H9 (cell line): ENCODE results near the gene UNC5C. TPM values are rescaled to one million over a fixed set of nuclear protein-coding genes. Genes with fewer than 3 reads are reported as not detected.

ENCODE experiments used
- DNase-seq: peaks from one replicate; pipeline ENCODE4 v3.0.0-alpha.2; 2017
- H2AFZ ChIP-seq: one replicate; pipeline ENCODE4 v1.6.1; 2013; ENCODE audit warnings: mild to moderate bottlenecking, low read length, control low read depth, moderate library complexity
- H2AK5ac ChIP-seq: 2 replicates; pipeline ENCODE4 v1.6.1; 2013; ENCODE audit warnings: low read length, control low read depth, mixed read lengths; ENCODE audit not compliant: insufficient read length
- H2BK120ac ChIP-seq: one replicate; pipeline ENCODE4 v1.6.1; 2013; ENCODE audit warnings: low read depth, mild to moderate bottlenecking, low read length, control low read depth, inconsistent platforms; ENCODE audit not compliant: poor library complexity, severe bottlenecking
- H2BK12ac ChIP-seq: 2 replicates; pipeline ENCODE4 v1.6.1; 2013; ENCODE audit warnings: low read length, control low read depth, mixed read lengths, low read depth; ENCODE audit not compliant: insufficient read length
- H2BK15ac ChIP-seq: 2 replicates; pipeline ENCODE4 v1.6.1; 2013; ENCODE audit warnings: low read depth, low read length, control low read depth
- H2BK20ac ChIP-seq: one replicate; pipeline ENCODE4 v1.6.1; 2013; ENCODE audit warnings: low read depth, mild to moderate bottlenecking, low read length, control low read depth, inconsistent platforms; ENCODE audit not compliant: poor library complexity, severe bottlenecking
- H2BK5ac ChIP-seq: 2 replicates; pipeline ENCODE4 v1.6.1; 2013; ENCODE audit warnings: low read length, control low read depth, mixed read lengths; ENCODE audit not compliant: insufficient read length
- H3K14ac ChIP-seq: 2 replicates; pipeline ENCODE4 v1.6.1; 2013; ENCODE audit warnings: low read length, control low read depth; ENCODE audit not compliant: insufficient read depth
- H3K18ac ChIP-seq: 2 replicates; pipeline ENCODE4 v1.6.1; 2013; ENCODE audit warnings: low read depth, mild to moderate bottlenecking, mixed read lengths, low read length, control low read depth; ENCODE audit not compliant: insufficient read length
- H3K23ac ChIP-seq: 2 replicates; pipeline ENCODE4 v1.6.1; 2013; ENCODE audit warnings: low read length, control low read depth, mixed read lengths, low read depth; ENCODE audit not compliant: insufficient read length
- H3K23me2 ChIP-seq: 2 replicates; pipeline ENCODE4 v1.6.1; 2013; ENCODE audit warnings: low read depth, mild to moderate bottlenecking, mixed read lengths, low read length, control low read depth; ENCODE audit not compliant: insufficient read length, poor library complexity, severe bottlenecking
- H3K27ac ChIP-seq: 2 replicates; pipeline ENCODE4 v1.5.1; 2013; ENCODE audit warnings: low read length, control low read depth, mixed read lengths, low read depth; ENCODE audit not compliant: insufficient read length
- H3K27me3 ChIP-seq: 2 replicates; pipeline ENCODE4 v1.6.1; 2013; ENCODE audit warnings: low read length, control low read depth, inconsistent platforms; ENCODE audit not compliant: insufficient read depth
- H3K4ac ChIP-seq: 2 replicates; pipeline ENCODE4 v1.6.1; 2013; ENCODE audit warnings: low read depth, mild to moderate bottlenecking, control low read depth, inconsistent platforms, low read length, moderate library complexity
- H3K4me1 ChIP-seq: 2 replicates; pipeline ENCODE4 v1.6.1; 2013; ENCODE audit warnings: low read length, control low read depth, inconsistent platforms; ENCODE audit not compliant: insufficient read depth
- H3K4me2 ChIP-seq: 2 replicates; pipeline ENCODE4 v1.6.1; 2013; ENCODE audit warnings: low read length, control low read depth, mixed read lengths; ENCODE audit not compliant: insufficient read length, insufficient read depth
- H3K56ac ChIP-seq: 2 replicates; pipeline ENCODE4 v1.6.1; 2013; ENCODE audit warnings: low read depth, mild to moderate bottlenecking, mixed read lengths, low read length, control low read depth; ENCODE audit not compliant: insufficient read length
- H3K79me1 ChIP-seq: 2 replicates; pipeline ENCODE4 v1.6.1; 2013; ENCODE audit warnings: low read depth, mild to moderate bottlenecking, moderate library complexity, low read length, control low read depth, inconsistent platforms; ENCODE audit not compliant: insufficient read depth, poor library complexity, severe bottlenecking
- H3K79me2 ChIP-seq: 2 replicates; pipeline ENCODE4 v1.6.1; 2013; ENCODE audit warnings: low read length, control low read depth, inconsistent platforms; ENCODE audit not compliant: insufficient read depth
- H3K9ac ChIP-seq: 2 replicates; pipeline ENCODE4 v1.6.1; 2013; ENCODE audit warnings: low read length, control low read depth, mixed read lengths; ENCODE audit not compliant: insufficient read length; ENCODE audit errors: extremely low read depth
- H3K9me3 ChIP-seq: one replicate; pipeline ENCODE4 v1.6.1; 2013; ENCODE audit warnings: low read depth, low read length, inconsistent platforms; ENCODE audit not compliant: control insufficient read depth
- H3T11ph ChIP-seq: one replicate; pipeline ENCODE4 v1.6.1; 2013; ENCODE audit warnings: mild to moderate bottlenecking, low read length, control low read depth, inconsistent platforms
- H4K20me1 ChIP-seq: one replicate; pipeline ENCODE4 v1.6.1; 2013; ENCODE audit not compliant: control insufficient read depth, insufficient read length, insufficient read depth
- H4K5ac ChIP-seq: 2 replicates; pipeline ENCODE4 v1.6.1; 2013; ENCODE audit warnings: low read depth, mild to moderate bottlenecking, mixed read lengths, low read length, control low read depth; ENCODE audit not compliant: insufficient read length
- H4K8ac ChIP-seq: replicated peaks from 2 replicates; pipeline ENCODE4 v1.6.1; 2013; ENCODE audit warnings: low read length, control low read depth, mixed read lengths, low read depth; ENCODE audit not compliant: insufficient read length
- H4K91ac ChIP-seq: 2 replicates; pipeline ENCODE4 v1.6.1; 2013; ENCODE audit warnings: low read depth, mild to moderate bottlenecking, moderate library complexity, mixed read lengths, low read length, control low read depth; ENCODE audit not compliant: insufficient read length
- H3K27ac Mint-ChIP-seq, 3 experiments: 2 replicates in 2 of 3; 3 replicates in 1 of 3; pipeline ENCODE4 v1.8.0; 2020 to 2021; ENCODE audit warnings: mixed read lengths in 3 of 3, mild to moderate bottlenecking in 1 of 3, moderate library complexity in 1 of 3
- H3K27me3 Mint-ChIP-seq: 2 replicates; pipeline ENCODE4 v1.8.0; 2021; ENCODE audit warnings: low read depth, mild to moderate bottlenecking, moderate library complexity, mixed read lengths
- H3K36me3 Mint-ChIP-seq, 3 experiments: 2 replicates in 2 of 3; 3 replicates in 1 of 3; pipeline ENCODE4 v1.8.0; 2020 to 2021; ENCODE audit warnings: low read depth in 3 of 3, mixed read lengths in 3 of 3; ENCODE audit not compliant: insufficient read depth in 1 of 3
- H3K4me1 Mint-ChIP-seq, 2 experiments: 2 replicates each; pipeline ENCODE4 v1.8.0; 2020; ENCODE audit warnings: mixed read lengths in 2 of 2
- H3K4me3 Mint-ChIP-seq, 2 experiments: 2 replicates in 1 of 2; 3 replicates in 1 of 2; pipeline ENCODE4 v1.8.0; 2020 to 2021; ENCODE audit warnings: mild to moderate bottlenecking in 2 of 2, mixed read lengths in 2 of 2, moderate library complexity in 1 of 2
- H3K9me3 Mint-ChIP-seq, 2 experiments: 2 replicates in 1 of 2; 3 replicates in 1 of 2; pipeline ENCODE4 v1.8.0; 2020; ENCODE audit warnings: mild to moderate bottlenecking in 2 of 2, mixed read lengths in 2 of 2, moderate library complexity in 1 of 2
- CTCF ChIP-seq: fragments of 200-600 bp; sonication (generic); conservative IDR thresholded peaks from 3 replicates; pipeline ENCODE4 v1.8.0; 2021; ENCODE audit warnings: antibody characterized with exemption, mild to moderate bottlenecking
- total RNA-seq: library from RNA; stranded (reverse); gene quantifications from 2 replicates; pipeline ENCODE4 v1.2.1, GENCODE V29; 2021

Gene UNC5C
- total RNA-seq, 1 experiment from 2014 or later, result not detected

- Histone ChIP-seq H3K4me2 (no peak overlapping the region), H2AFZ (no peak overlapping the region), H3T11ph (no peak overlapping the region), H3K4ac (no peak overlapping the region), H3K27me3 (no peaks in the 10 kb centered on the region), H2BK20ac (no peak overlapping the region), H2BK5ac (no peak overlapping the region), H3K14ac (no peak overlapping the region), H4K20me1 (no peaks in the 10 kb centered on the region), H3K27ac (no peak overlapping the region), H4K5ac (no peak overlapping the region), H4K8ac (no peak overlapping the region), H3K56ac (no peak overlapping the region), H2BK120ac (no peak overlapping the region), H3K23me2 (no peaks in the 10 kb centered on the region), H2BK15ac (no peak overlapping the region), H3K18ac (no peak overlapping the region), H2BK12ac (no peak overlapping the region), H3K9me3 (no peaks in the 10 kb centered on the region), H3K23ac (no peak overlapping the region), H3K4me1 (no peaks in the 10 kb centered on the region), H3K79me2 (no peaks in the 10 kb centered on the region), H4K91ac (no peak overlapping the region), H2AK5ac (no peak overlapping the region), H3K79me1 (no peaks in the 10 kb centered on the region), H3K9ac (no peak overlapping the region)
- Mint-ChIP-seq H3K4me1 (peaks cover 6 to 8% of the 10 kb centered on the region in 2 experiments), H3K9me3 (no peaks in the 10 kb centered on the region), H3K27me3 (no peaks in the 10 kb centered on the region), H3K36me3 (no peaks in the 10 kb centered on the region), H3K4me3 (no peak overlapping the region), H3K27ac (no peak overlapping the region)
- no peak for TF ChIP-seq CTCF
- DNase-seq, result no peak
These were observed 285.4 kb downstream of the UNC5C start for GRCh38 chr4:95263391-95263790.
